Liver (tissue), 9 donors: ENCODE results near the gene MYO16. TPM values are rescaled to one million over a fixed set of nuclear protein-coding genes. Genes with fewer than 3 reads are reported as not detected.

Experiments used
- DNase-seq: peaks from one replicate; pipeline ENCODE4 v3.0.0-alpha.2; 2017; ENCODE audit warnings: low spot score
- H3K27ac ChIP-seq, 2 donors: one replicate each; pipeline ENCODE4 v1.7.0; 2013; ENCODE audit warnings: inconsistent platforms in 2 of 2, low read length in 2 of 2, control low read depth in 1 of 2, low read depth in 1 of 2, mild to moderate bottlenecking in 1 of 2
- H3K27me3 ChIP-seq, 4 donors: one replicate each; pipeline versions ENCODE4 v1.6.1 to v1.7.0; 2013; ENCODE audit warnings: low read length in 3 of 4, inconsistent platforms in 1 of 4, mild to moderate bottlenecking in 1 of 4, moderate library complexity in 1 of 4; ENCODE audit not compliant: control insufficient read depth in 4 of 4, insufficient read depth in 4 of 4
- H3K36me3 ChIP-seq, 4 donors: one replicate each; pipeline versions ENCODE4 v1.6.1 to v1.7.0; 2013; ENCODE audit warnings: low read length in 3 of 4, mild to moderate bottlenecking in 3 of 4, low read depth in 1 of 4, moderate library complexity in 1 of 4; ENCODE audit not compliant: control insufficient read depth in 4 of 4, insufficient read depth in 3 of 4
- H3K4me1 ChIP-seq, 4 donors: one replicate each; pipeline versions ENCODE4 v1.6.1 to v1.7.0; 2013; ENCODE audit warnings: low read length in 3 of 4, mild to moderate bottlenecking in 3 of 4, moderate library complexity in 1 of 4; ENCODE audit not compliant: control insufficient read depth in 4 of 4, insufficient read depth in 4 of 4
- H3K4me3 ChIP-seq, 3 donors: one replicate each; pipeline versions ENCODE4 v1.6.1 to v1.7.0; 2013; ENCODE audit warnings: low read length in 3 of 3, control low read depth in 1 of 3, low read depth in 1 of 3, mild to moderate bottlenecking in 1 of 3
- H3K9ac ChIP-seq, 2 donors: one replicate each; pipeline ENCODE4 v1.7.0; 2013; ENCODE audit warnings: low read length in 2 of 2, mild to moderate bottlenecking in 2 of 2, moderate library complexity in 2 of 2, control low read depth in 1 of 2, low read depth in 1 of 2
- H3K9me3 ChIP-seq, 4 donors: one replicate each; pipeline versions ENCODE4 v1.6.1 to v1.7.0; 2013; ENCODE audit warnings: low read length in 3 of 4; ENCODE audit not compliant: control insufficient read depth in 4 of 4
- ATF3 ChIP-seq: IDR thresholded peaks from 2 replicates; pipeline ENCODE4 v1.6.1; 2016; ENCODE audit warnings: antibody characterized with exemption
- CTCF ChIP-seq: fragments of 150-350 bp; IDR thresholded peaks from 2 replicates; pipeline ENCODE4 v1.5.1; 2017; ENCODE audit warnings: improper control_type of control experiment, low read depth, low read length; ENCODE audit not compliant: missing input control
- EGR1 ChIP-seq, 2 donors: IDR thresholded peaks; 2 replicates each; pipeline ENCODE4 v1.6.1; 2016 to 2018; ENCODE audit warnings: antibody characterized with exemption in 2 of 2, low read depth in 2 of 2
- FOXA1 ChIP-seq: IDR thresholded peaks from 2 replicates; pipeline ENCODE4 v1.6.1; 2016; ENCODE audit warnings: antibody characterized with exemption
- FOXA2 ChIP-seq: IDR thresholded peaks from 2 replicates; pipeline ENCODE4 v1.6.1; 2016; ENCODE audit warnings: antibody characterized with exemption
- GABPA ChIP-seq, 2 donors: IDR thresholded peaks in 1 of 2; conservative IDR thresholded peaks in 1 of 2; 2 replicates each; pipeline ENCODE4 v1.6.1; 2016; ENCODE audit warnings: antibody characterized with exemption in 2 of 2, mild to moderate bottlenecking in 1 of 2, moderate library complexity in 1 of 2
- HNF4A ChIP-seq, 2 donors: conservative IDR thresholded peaks; 2 replicates each; pipeline ENCODE4 v1.6.1; 2016; ENCODE audit warnings: antibody characterized with exemption in 2 of 2, mild to moderate bottlenecking in 2 of 2
- HNF4G ChIP-seq: IDR thresholded peaks from 2 replicates; pipeline ENCODE4 v1.6.1; 2016; ENCODE audit warnings: antibody characterized with exemption
- JUND ChIP-seq, 2 donors: IDR thresholded peaks; 2 replicates each; pipeline ENCODE4 v1.6.1; 2016; ENCODE audit warnings: antibody characterized with exemption in 2 of 2
- MAX ChIP-seq: IDR thresholded peaks from 2 replicates; pipeline ENCODE4 v1.6.1; 2016; ENCODE audit warnings: antibody characterized with exemption
- NR2F2 ChIP-seq: IDR thresholded peaks from 2 replicates; pipeline ENCODE4 v1.6.1; 2016; ENCODE audit warnings: antibody characterized with exemption
- RAD21 ChIP-seq, 2 donors: IDR thresholded peaks; 2 replicates each; pipeline ENCODE4 v1.6.1; 2016; ENCODE audit warnings: antibody characterized with exemption in 2 of 2, mild to moderate bottlenecking in 2 of 2
- REST ChIP-seq: IDR thresholded peaks from 2 replicates; pipeline ENCODE4 v1.6.1; 2016; ENCODE audit warnings: antibody characterized with exemption, mild to moderate bottlenecking
- RXRA ChIP-seq, 2 donors: IDR thresholded peaks; 2 replicates each; pipeline ENCODE4 v1.6.1; 2017 to 2018; ENCODE audit warnings: antibody characterized with exemption in 2 of 2, mild to moderate bottlenecking in 1 of 2
- SP1 ChIP-seq: IDR thresholded peaks from 2 replicates; pipeline ENCODE4 v1.6.1; 2018; ENCODE audit warnings: antibody characterized with exemption, mild to moderate bottlenecking
- TAF1 ChIP-seq: conservative IDR thresholded peaks from 2 replicates; pipeline ENCODE4 v1.6.1; 2016; ENCODE audit warnings: antibody characterized with exemption, mild to moderate bottlenecking
- YY1 ChIP-seq: IDR thresholded peaks from 2 replicates; pipeline ENCODE4 v1.6.1; 2016; ENCODE audit warnings: antibody characterized with exemption, mild to moderate bottlenecking
- ZBTB33 ChIP-seq: IDR thresholded peaks from 2 replicates; pipeline ENCODE4 v1.6.1; 2016; ENCODE audit warnings: antibody characterized with exemption
- WGBS: extraction: QIAGEN DNeasy Blood & Tissue Kit; methylation state at CpG from one replicate; pipeline ENCODE4 v1.1.7; 2013; 5-methylcytosine and 5-hydroxymethylcytosine counted together
- polyA plus RNA-seq, 2 donors: library from polyadenylated mRNA; stranded (reverse) in 1 of 2; unstranded in 1 of 2; fragments of 200-250 nt in 1 of 2; fragments of >200 nt in 1 of 2; fragmentation: Nextera tagmentation in 1 of 2; extraction: Ambion mirVana in 1 of 2; gene quantifications; one replicate each; pipeline versions ENCODE4 v1.2.1 to v1.2.3, GENCODE V29; 2013 to 2015
- total RNA-seq, 2 donors: library from RNA; depleted of rRNA; stranded (reverse); fragments of >200 nt; gene quantifications; one replicate each; pipeline ENCODE4 v1.2.3, GENCODE V29; 2014
- donor health status: healthy.
- donor health status: healthy.
- donor health status: healthy.
- donor health status: healthy.
- donor health status: healthy.

The MYO16 gene
- total and polyA plus RNA-seq, 4 donors, result 0.37 to 1.1 (median 0.68) TPM

- WGBS, result 86% methylated on average over 3 of the region's 3 CpGs
Measured at GRCh38 chr13:109113427-109113826, 484.0 kb downstream of the MYO16 start.

More at GRCh38 chr13:109113427-109113826, 484.0 kb downstream of the MYO16 start:
- Histone ChIP-seq H3K4me1 (no peaks in the 10 kb centered on the region), H3K9ac (no peak overlapping the region), H3K27ac (no peak overlapping the region), H3K9me3 (no peaks in the 10 kb centered on the region), H3K36me3 (no peaks in the 10 kb centered on the region), H3K27me3 (no peaks in the 10 kb centered on the region), H3K4me3 (no peak overlapping the region)
- TF ChIP-seq HNF4G, result no peak
- TF ChIP-seq HNF4A (conservative IDR thresholded peaks at IDR 0.05), result no peak
- no peak for TF ChIP-seq RXRA (IDR thresholded peaks at IDR 0.05)
- no peak for TF ChIP-seq REST
- TF ChIP-seq SP1, result no peak
- no peak for TF ChIP-seq YY1
- TF ChIP-seq GABPA (IDR thresholded peaks at IDR 0.05 in 1 of 2, conservative IDR thresholded peaks at IDR 0.05 in 1 of 2), result no peak
- TF ChIP-seq ZBTB33, result no peak
- no peak for TF ChIP-seq MAX
- TF ChIP-seq FOXA1, result no peak
- TF ChIP-seq RAD21 (IDR thresholded peaks at IDR 0.05), result no peak
- no peak for TF ChIP-seq TAF1
- TF ChIP-seq JUND (IDR thresholded peaks at IDR 0.05), result no peak
- TF ChIP-seq CTCF, result no peak
- no peak for TF ChIP-seq ATF3
- TF ChIP-seq NR2F2, result no peak
- no peak for TF ChIP-seq EGR1 (IDR thresholded peaks at IDR 0.05; ENCODE audit: low read depth in 2 of 2)
- TF ChIP-seq FOXA2, result no peak
- DNase-seq, result no peak
